Skeletal muscle tissue (tissue), 4 donors: ENCODE measurements around the gene CDH15. TPM values are rescaled to one million over a fixed set of nuclear protein-coding genes. Genes with fewer than 3 reads are reported as not detected.

Source experiments
- H3K27ac ChIP-seq: one replicate; pipeline ENCODE4 v1.7.0; 2013; ENCODE audit warnings: mild to moderate bottlenecking, low read depth, low read length, inconsistent platforms
- H3K27me3 ChIP-seq, 3 donors: one replicate each; pipeline ENCODE4 v1.7.0; 2013; ENCODE audit warnings: low read length in 3 of 3; ENCODE audit not compliant: control insufficient read depth in 3 of 3, insufficient read depth in 3 of 3
- H3K36me3 ChIP-seq, 3 donors: one replicate each; pipeline ENCODE4 v1.7.0; 2013; ENCODE audit warnings: low read length in 3 of 3; ENCODE audit not compliant: control insufficient read depth in 3 of 3, insufficient read depth in 3 of 3
- H3K4me1 ChIP-seq, 3 donors: one replicate each; pipeline ENCODE4 v1.7.0; 2013; ENCODE audit warnings: low read length in 3 of 3, mild to moderate bottlenecking in 3 of 3; ENCODE audit not compliant: control insufficient read depth in 3 of 3, insufficient read depth in 3 of 3
- H3K4me3 ChIP-seq, 3 donors: one replicate each; pipeline ENCODE4 v1.7.0; 2013; ENCODE audit warnings: low read length in 3 of 3
- H3K9ac ChIP-seq, 3 donors: one replicate each; pipeline ENCODE4 v1.7.0; 2013; ENCODE audit warnings: low read length in 3 of 3, mild to moderate bottlenecking in 3 of 3, moderate library complexity in 2 of 3, low read depth in 1 of 3
- H3K9me3 ChIP-seq, 3 donors: one replicate each; pipeline ENCODE4 v1.7.0; 2013; ENCODE audit warnings: low read length in 3 of 3; ENCODE audit not compliant: control insufficient read depth in 3 of 3
- total RNA-seq: library from RNA; depleted of rRNA; stranded (reverse); fragments of >200 nt; gene quantifications from one replicate; pipeline ENCODE4 v1.2.3, GENCODE V29; 2014
- donor health status: Osteomylitis.

The CDH15 gene
- total RNA-seq, 1 donor from 2014 or later, result 124 TPM

- Histone ChIP-seq H3K4me1 (no peaks in the 10 kb centered on the region), H3K9ac (no peak overlapping the region), H3K36me3 (peaks cover 21 to 31% (median 25%) of the 10 kb centered on the region in 3 donors), H3K4me3 (no peak overlapping the region), H3K27ac (no peak overlapping the region), H3K27me3 (no peaks in the 10 kb centered on the region), H3K9me3 (no peaks in the 10 kb centered on the region)
These were observed 38.0 kb upstream of the CDH15 start for GRCh38 chr16:89133457-89134127.

- H3K27me3 ChIP-seq, result no peaks in the 10 kb centered on the region
- H3K36me3 ChIP-seq, result peaks cover 21 to 31% (median 25%) of the 10 kb centered on the region in 3 donors
- H3K4me1 ChIP-seq, result no peaks in the 10 kb centered on the region
- no peak overlapping the region for H3K4me3 ChIP-seq
- no peak overlapping the region for H3K9ac ChIP-seq
- H3K27ac ChIP-seq, result no peak overlapping the region
- no peaks in the 10 kb centered on the region for H3K9me3 ChIP-seq
These were observed 37.3 kb upstream of the CDH15 start for GRCh38 chr16:89134269-89134668.

- Histone ChIP-seq H3K4me1 (no peaks in the 10 kb centered on the region), H3K27me3 (no peaks in the 10 kb centered on the region), H3K4me3 (no peak overlapping the region), H3K36me3 (peaks cover 21 to 31% (median 29%) of the 10 kb centered on the region in 3 donors), H3K27ac (no peak overlapping the region), H3K9me3 (no peaks in the 10 kb centered on the region), H3K9ac (no peak overlapping the region)
These were observed 36.4 kb upstream of the CDH15 start for GRCh38 chr16:89135166-89135565.

GRCh38 chr16:89135971-89136765, 35.4 kb upstream of the CDH15 start:
- no peaks in the 10 kb centered on the region for H3K9me3 ChIP-seq
- no peaks in the 10 kb centered on the region for H3K27me3 ChIP-seq
- peaks cover 21 to 38% (median 34%) of the 10 kb centered on the region in 3 donors for H3K36me3 ChIP-seq
- H3K27ac ChIP-seq, result no peak overlapping the region
- H3K9ac ChIP-seq, result no peak overlapping the region
- H3K4me1 ChIP-seq, result no peaks in the 10 kb centered on the region
- no peak overlapping the region for H3K4me3 ChIP-seq

- no peak overlapping the region for H3K27ac ChIP-seq
- H3K9ac ChIP-seq, result no peak overlapping the region
- no peaks in the 10 kb centered on the region for H3K4me1 ChIP-seq
- no peaks in the 10 kb centered on the region for H3K9me3 ChIP-seq
- H3K4me3 ChIP-seq, result no peak overlapping the region
- H3K27me3 ChIP-seq, result no peaks in the 10 kb centered on the region
- peaks cover 25 to 42% (median 39%) of the 10 kb centered on the region in 3 donors for H3K36me3 ChIP-seq
These were observed 34.6 kb upstream of the CDH15 start for GRCh38 chr16:89136931-89137330.

GRCh38 chr16:89137666-89138512, 33.7 kb upstream of the CDH15 start:
- H3K27me3 ChIP-seq, result no peaks in the 10 kb centered on the region
- no peak overlapping the region for H3K9ac ChIP-seq
- peaks cover 29 to 48% (median 44%) of the 10 kb centered on the region in 3 donors for H3K36me3 ChIP-seq
- no peaks in the 10 kb centered on the region for H3K9me3 ChIP-seq
- H3K4me3 ChIP-seq, result no peak overlapping the region
- H3K27ac ChIP-seq, result no peak overlapping the region
- no peaks in the 10 kb centered on the region for H3K4me1 ChIP-seq

GRCh38 chr16:89138513-89138795, 33.1 kb upstream of the CDH15 start:
- Histone ChIP-seq H3K9me3 (no peaks in the 10 kb centered on the region), H3K4me3 (no peak overlapping the region), H3K9ac (no peak overlapping the region), H3K4me1 (no peaks in the 10 kb centered on the region), H3K27ac (no peak overlapping the region), H3K36me3 (peaks cover 28 to 47% (median 43%) of the 10 kb centered on the region in 3 donors), H3K27me3 (no peaks in the 10 kb centered on the region)

GRCh38 chr16:89138843-89139520, 32.6 kb upstream of the CDH15 start:
- H3K27me3 ChIP-seq, result no peaks in the 10 kb centered on the region
- no peak overlapping the region for H3K4me3 ChIP-seq
- no peak overlapping the region for H3K9ac ChIP-seq
- no peak overlapping the region for H3K27ac ChIP-seq
- H3K36me3 ChIP-seq, result peaks cover 24 to 45% (median 38%) of the 10 kb centered on the region in 3 donors
- no peaks in the 10 kb centered on the region for H3K9me3 ChIP-seq
- no peaks in the 10 kb centered on the region for H3K4me1 ChIP-seq

GRCh38 chr16:89139907-89140361, 31.6 kb upstream of the CDH15 start:
- Histone ChIP-seq H3K9me3 (no peaks in the 10 kb centered on the region), H3K4me1 (no peaks in the 10 kb centered on the region), H3K27ac (no peak overlapping the region), H3K27me3 (no peaks in the 10 kb centered on the region), H3K9ac (no peak overlapping the region), H3K36me3 (peaks cover 19 to 40% (median 34%) of the 10 kb centered on the region in 3 donors), H3K4me3 (no peak overlapping the region)
